HepG2 (cell line): ENCODE measurements around the gene RBP3. TPM values are rescaled to one million over a fixed set of nuclear protein-coding genes. Genes with fewer than 3 reads are reported as not detected.

ENCODE experiments used
- ATAC-seq: fragments of 200-7000 bp; cut with Tn5 transposase; 3 replicates; pipeline ENCODE4 v1.9.1; 2020; ENCODE audit warnings: mild to moderate bottlenecking, moderate library complexity
- BruUV-seq: library from RNA; stranded (reverse); fragments of 400-500 nt; replicated peaks from 2 replicates; lab custom pipeline; 2021; lab: Mats Ljungman, UMichigan
- CTCF ChIA-PET: fragments of 300-600 bp; formaldehyde crosslinking; extraction: SDS; loops from one replicate; lab custom pipeline; 2021; ENCODE audit warnings: low total read pairs, inconsistent platforms, low intra/inter-chr PET ratio; lab: Yijun Ruan, JAX
- POLR2A ChIA-PET: fragments of 350-600 bp; sonication (Branson Sonifier 250); formaldehyde crosslinking; loops from one replicate; lab custom pipeline; 2020; ENCODE audit warnings: antibody characterized with exemption, inconsistent platforms; lab: Yijun Ruan, JAX
- DNase-seq: peaks from one replicate; pipeline ENCODE4 v3.0.0-alpha.2; 2015; ENCODE audit warnings: low spot score
- FAIRE-seq: peaks from 3 replicates; lab custom pipeline; 2011; peaks lifted over from hg19 to GRCh38; lab: Jason Lieb, UNC
- H2AFZ ChIP-seq: one replicate; pipeline ENCODE4 v1.6.1; 2011; ENCODE audit warnings: low read length, inconsistent platforms
- H3K27ac ChIP-seq: fragments of 300-600 bp; 3 replicates; pipeline ENCODE4 v1.8.0; 2011; ENCODE audit warnings: mixed run types, mild to moderate bottlenecking, mixed read lengths, low read length, inconsistent platforms; ENCODE audit not compliant: insufficient read depth; ENCODE audit errors: extremely low read length
- H3K27me3 ChIP-seq, 2 experiments: fragments of 200-600 bp in 1 of 2; 2 replicates in 1 of 2; 3 replicates in 1 of 2; pipeline versions ENCODE4 v1.6.0 to v1.8.0; 2011; ENCODE audit warnings: low read length in 2 of 2, mild to moderate bottlenecking in 2 of 2, moderate library complexity in 2 of 2, inconsistent platforms in 1 of 2; ENCODE audit not compliant: insufficient read depth in 2 of 2, control insufficient read depth in 1 of 2
- H3K36me3 ChIP-seq, 2 experiments: fragments of 200-600 bp in 1 of 2; replicated peaks in 1 of 2; 2 replicates in 1 of 2; 3 replicates in 1 of 2; pipeline versions ENCODE4 v1.5.1 to v1.8.0; 2011; ENCODE audit warnings: low read length in 2 of 2, inconsistent platforms in 1 of 2; ENCODE audit not compliant: insufficient read depth in 2 of 2, control insufficient read depth in 1 of 2
- H3K4me1 ChIP-seq: 2 replicates; pipeline ENCODE4 v1.5.1; 2012; ENCODE audit warnings: low read length, inconsistent platforms; ENCODE audit not compliant: insufficient read depth
- H3K4me2 ChIP-seq: 2 replicates; pipeline ENCODE4 v1.6.0; 2011; ENCODE audit warnings: low read depth, low read length, inconsistent platforms
- H3K4me3 ChIP-seq, 3 experiments: fragments of 200-600 bp in 1 of 3; sonication (generic), shearing (Covaris generic) in 1 of 3; replicated peaks in 1 of 3; 2 replicates each; pipeline ENCODE4 v1.5.1; 2011 to 2016; ENCODE audit warnings: low read length in 3 of 3, inconsistent platforms in 2 of 3, low read depth in 2 of 3, mild to moderate bottlenecking in 2 of 3, control low read depth in 1 of 3, mixed read lengths in 1 of 3; ENCODE audit not compliant: insufficient read depth in 1 of 3
- H3K79me2 ChIP-seq: one replicate; pipeline ENCODE4 v1.6.1; 2011; ENCODE audit warnings: low read length, inconsistent platforms; ENCODE audit not compliant: insufficient read depth
- H3K9ac ChIP-seq: 2 replicates; pipeline ENCODE4 v1.6.0; 2011; ENCODE audit warnings: mild to moderate bottlenecking, low read depth, low read length, inconsistent platforms; ENCODE audit not compliant: insufficient read depth
- H3K9me3 ChIP-seq: 2 replicates; pipeline ENCODE4 v1.5.1; 2012; ENCODE audit warnings: mild to moderate bottlenecking, low read length
- H4K20me1 ChIP-seq: 2 replicates; pipeline ENCODE4 v1.6.0; 2011; ENCODE audit warnings: inconsistent platforms, mild to moderate bottlenecking, low read length, moderate library complexity; ENCODE audit not compliant: insufficient read depth
- ATF3 ChIP-seq: sonication (generic); formaldehyde crosslinking; IDR thresholded peaks from 2 replicates; pipeline ENCODE4 v1.4.0; 2020; ENCODE audit warnings: missing genetic modification reagents
- DMAP1 ChIP-seq: IDR thresholded peaks from 2 replicates; pipeline ENCODE4 v1.6.1; 2016
- GABPB1 ChIP-seq: IDR thresholded peaks from 2 replicates; pipeline ENCODE4 v1.6.1; 2016; ENCODE audit warnings: mild to moderate bottlenecking, missing genetic modification reagents, moderate library complexity, missing compliant biosample characterization
- GPBP1L1 ChIP-seq: sonication (generic); formaldehyde crosslinking; IDR thresholded peaks from 2 replicates; pipeline ENCODE4 v1.5.0; 2020; ENCODE audit warnings: mild to moderate bottlenecking, missing genetic modification reagents
- MXD1 ChIP-seq: sonication (generic); formaldehyde crosslinking; IDR thresholded peaks from 2 replicates; pipeline ENCODE4 v1.4.0; 2020; ENCODE audit warnings: mild to moderate bottlenecking, missing genetic modification reagents
- MYC ChIP-seq: sonication (generic); formaldehyde crosslinking; IDR thresholded peaks from 2 replicates; pipeline ENCODE4 v1.9.0; 2021; ENCODE audit warnings: missing genetic modification reagents, borderline replicate concordance
- MZF1 ChIP-seq: sonication (generic); formaldehyde crosslinking; IDR thresholded peaks from 2 replicates; pipeline ENCODE4 v1.8.1; 2023; ENCODE audit warnings: mild to moderate bottlenecking, missing genetic modification reagents, borderline replicate concordance
- SIN3A ChIP-seq: IDR thresholded peaks from 2 replicates; pipeline ENCODE4 v1.6.1; 2011; ENCODE audit warnings: low read depth, mild to moderate bottlenecking, control low read depth, low read length, borderline replicate concordance
- SMARCE1 ChIP-seq: fragments of 450-650 bp; IDR thresholded peaks from 2 replicates; pipeline ENCODE4 v1.6.1; 2017; ENCODE audit warnings: borderline replicate concordance
- SNRNP70 ChIP-seq: fragments of 200-400 bp; formaldehyde crosslinking; IDR thresholded peaks from 2 replicates; pipeline ENCODE4 v1.6.1; 2017; ENCODE audit warnings: mild to moderate bottlenecking, low read depth, low read length, moderate library complexity
- TCF7 ChIP-seq: sonication (generic); IDR thresholded peaks from 2 replicates; pipeline ENCODE4 v1.6.1; 2016; ENCODE audit warnings: antibody characterized with exemption, low read depth
- ZFP41 ChIP-seq: sonication (generic); formaldehyde crosslinking; IDR thresholded peaks from 2 replicates; pipeline ENCODE4 v1.4.0; 2020; ENCODE audit warnings: mild to moderate bottlenecking, missing genetic modification reagents, borderline replicate concordance
- ZMYM2 ChIP-seq: sonication (generic); formaldehyde crosslinking; IDR thresholded peaks from 2 replicates; pipeline ENCODE4 v1.8.0; 2022; ENCODE audit warnings: mild to moderate bottlenecking, missing genetic modification reagents
- ZMYM4 ChIP-seq: sonication (generic); formaldehyde crosslinking; IDR thresholded peaks from 2 replicates; pipeline ENCODE4 v1.8.1; 2023; ENCODE audit warnings: mild to moderate bottlenecking, missing genetic modification reagents
- ZNF326 ChIP-seq: sonication (generic); formaldehyde crosslinking; IDR thresholded peaks from 2 replicates; pipeline ENCODE4 v1.4.0; 2020; ENCODE audit warnings: missing genetic modification reagents, borderline replicate concordance
- ZNF576 ChIP-seq: sonication (generic); formaldehyde crosslinking; IDR thresholded peaks from 2 replicates; pipeline ENCODE4 v1.4.0; 2020; ENCODE audit warnings: mild to moderate bottlenecking, missing genetic modification reagents
- ZNF709 ChIP-seq: sonication (generic); formaldehyde crosslinking; IDR thresholded peaks from 2 replicates; pipeline ENCODE4 v1.5.0; 2020; ENCODE audit warnings: mild to moderate bottlenecking, missing genetic modification reagents
- ZNF784 ChIP-seq: sonication (generic); formaldehyde crosslinking; IDR thresholded peaks from 2 replicates; pipeline ENCODE4 v1.5.1; 2020; ENCODE audit warnings: missing genetic modification reagents, mild to moderate bottlenecking, borderline replicate concordance
- ZSCAN30 ChIP-seq: sonication (generic); formaldehyde crosslinking; IDR thresholded peaks from 2 replicates; pipeline ENCODE4 v1.5.0; 2020; ENCODE audit warnings: mild to moderate bottlenecking, missing genetic modification reagents
- WGBS: methylation state at CpG from one replicate; pipeline ENCODE4 v1.1.6; 2017; ENCODE audit warnings: low lambda C conversion rate; 5-methylcytosine and 5-hydroxymethylcytosine counted together
- in situ Hi-C: cut with HindIII; loops from 2 replicates; pipeline ENCODE4 v1.10.0; 2017; ENCODE audit warnings: low pct_unique_long_range_greater_than_20kb; ENCODE audit not compliant: extremely low pct_ligation_motif_present
- intact Hi-C: fragments of 100-400 bp; cut with micrococcal nuclease; formaldehyde crosslinking; loops from one replicate; pipeline ENCODE4 v1.10.0; 2022; ENCODE audit not compliant: unreplicated experiment
- polyA plus RNA-seq, 8 experiments: library from polyadenylated mRNA; depleted of rRNA in 3 of 8; stranded (reverse) in 7 of 8; unstranded in 1 of 8; fragments of >200 nt; fragmentation: Illumina TruSeq in 4 of 8; extraction: Trizol in 4 of 8; gene quantifications; 2 replicates each; pipeline versions ENCODE4 v1.2.1 to v1.2.3, GENCODE V29; 2011 to 2016; ENCODE audit warnings: low read depth in 4 of 8, missing spikeins in 1 of 8, mixed read lengths in 1 of 8; ENCODE audit not compliant: insufficient read depth in 1 of 8
- total RNA-seq, 5 experiments: library from RNA; depleted of rRNA; stranded (reverse); fragments of >200 nt; fragmentation: Illumina TruSeq; extraction: Trizol; gene quantifications; 2 replicates each; pipeline ENCODE4 v1.2.3, GENCODE V29; 2016; ENCODE audit warnings: low read depth in 1 of 5

RBP3 gene
- total and polyA plus RNA-seq, 2 of the 13 experiments (the other 11 are each of a cell fraction or from before 2014, with no cell fraction given) = not detected

- FAIRE-seq (no peak), DNase-seq (no peak)
- no peaks in the 10 kb centered on the region for H3K9me3 ChIP-seq
- no peaks in the 10 kb centered on the region for H3K79me2 ChIP-seq
- peaks cover 0 to 5% of the 10 kb centered on the region in 2 experiments; a peak in 3 of 5 replicates for H3K27me3 ChIP-seq
- H3K36me3 ChIP-seq = no peaks in the 10 kb centered on the region
- peaks cover 8% of the 10 kb centered on the region; the same call in 1 of the 2 replicates for H3K4me1 ChIP-seq
- no peak overlapping the region for H3K4me2 ChIP-seq
- in situ Hi-C loops = no loop called here
- TF ChIP-seq SIN3A (no peak), SMARCE1 (no peak), ZSCAN30 (CRISPR knock-in tag) (no peak), GPBP1L1 (no peak), ZMYM2 (CRISPR knock-in tag) (no peak), ZFP41 (CRISPR knock-in tag) (no peak), ZNF576 (CRISPR knock-in tag) (no peak), MXD1 (no peak), MYC (no peak), ZNF784 (CRISPR knock-in tag) (no peak), DMAP1 (CRISPR knock-in tag) (no peak), GABPB1 (CRISPR knock-in tag) (no peak), ZNF326 (CRISPR knock-in tag) (no peak), ATF3 (CRISPR knock-in tag) (no peak), TCF7 (no peak), ZMYM4 (no peak), SNRNP70 (no peak), ZNF709 (CRISPR knock-in tag) (no peak), MZF1 (no peak)
- TF ChIP-seq, all 625 proteins: peak for 0
- POLR2A ChIA-PET = no interaction called here
- BruUV-seq = no TSS peak
- Histone ChIP-seq H2AFZ (no peak overlapping the region), H3K4me3 (no peak overlapping the region), H3K9ac (no peak overlapping the region), H4K20me1 (no peaks in the 10 kb centered on the region), H3K27ac (no peak overlapping the region)
- intact Hi-C loops = no loop called here
- no peak for ATAC-seq
- 0% methylated on average over 2 of the region's 5 CpGs for WGBS
- CTCF ChIA-PET = no interaction called here
Observed at GRCh38 chr10:47326306-47326926, 21.7 kb upstream of the RBP3 start.
